Muscle layer of duodenum (tissue), 2 donors: ENCODE results near the gene GPX5.
A peak's percentile ranks its signal among the peaks of the same experiment; 100 is the strongest.

Experiments
- H3K27ac ChIP-seq: one replicate; pipeline ENCODE4 v1.7.0; 2013; ENCODE audit warnings: mild to moderate bottlenecking, low read length
- H3K27me3 ChIP-seq: one replicate; pipeline ENCODE4 v1.7.0; 2013; ENCODE audit warnings: low read depth, mild to moderate bottlenecking, control low read depth, low read length
- H3K36me3 ChIP-seq, 2 donors: one replicate each; pipeline ENCODE4 v1.7.0; 2013; ENCODE audit warnings: low read length in 2 of 2, control low read depth in 1 of 2, mild to moderate bottlenecking in 1 of 2; ENCODE audit not compliant: insufficient read depth in 2 of 2, control insufficient read depth in 1 of 2
- H3K4me1 ChIP-seq, 2 donors: one replicate each; pipeline ENCODE4 v1.7.0; 2013; ENCODE audit warnings: low read length in 2 of 2, mild to moderate bottlenecking in 2 of 2, control low read depth in 1 of 2, moderate library complexity in 1 of 2; ENCODE audit not compliant: insufficient read depth in 2 of 2, control insufficient read depth in 1 of 2
- H3K4me3 ChIP-seq, 2 donors: one replicate each; pipeline ENCODE4 v1.7.0; 2013; ENCODE audit warnings: low read length in 2 of 2, low read depth in 1 of 2, mild to moderate bottlenecking in 1 of 2
- H3K9me3 ChIP-seq, 2 donors: one replicate each; pipeline ENCODE4 v1.7.0; 2013; ENCODE audit warnings: low read length in 2 of 2, control low read depth in 1 of 2, mild to moderate bottlenecking in 1 of 2; ENCODE audit not compliant: control insufficient read depth in 1 of 2
- donor health status: healthy.

The GPX5 gene

GRCh38 chr6:28525496-28526039 lies at the start of gene GPX5:
GPX5 (plus strand) TSS chr6:28525881; CDS start chr6:28526014, 133 bp downstream.
- Histone ChIP-seq H3K27me3 (peaks cover under 1% of the 10 kb centered on the region), H3K4me3 (no peak within 1 kb of the TSS), H3K9me3 (no peaks in the 10 kb centered on the region), H3K27ac (no peak within 1 kb of the TSS), H3K4me1 (no peaks in the 10 kb centered on the region), H3K36me3 (no peaks in the 10 kb centered on the region)

GRCh38 chr6:28478518-28478917 lies 47.2 kb upstream of the GPX5 start:
- H3K4me1 ChIP-seq, result no peaks in the 10 kb centered on the region
- H3K27me3 ChIP-seq, result peaks cover 8% of the 10 kb centered on the region
- H3K4me3 ChIP-seq, result no peak overlapping the region
- no peak overlapping the region for H3K27ac ChIP-seq
- H3K9me3 ChIP-seq, result no peaks in the 10 kb centered on the region
- H3K36me3 ChIP-seq, result no peaks in the 10 kb centered on the region

GRCh38 chr6:28480253-28480932 lies 45.3 kb upstream of the GPX5 start:
- H3K27me3 ChIP-seq, result peaks cover 8% of the 10 kb centered on the region
- H3K27ac ChIP-seq, result no peak overlapping the region
- H3K4me3 ChIP-seq, result no peak overlapping the region
- no peaks in the 10 kb centered on the region for H3K4me1 ChIP-seq
- no peaks in the 10 kb centered on the region for H3K36me3 ChIP-seq
- no peaks in the 10 kb centered on the region for H3K9me3 ChIP-seq

- H3K4me1 ChIP-seq, result peaks cover 0 to 3% of the 10 kb centered on the region in 2 donors
- H3K27ac ChIP-seq, result no peak overlapping the region
- peaks cover 5% of the 10 kb centered on the region for H3K27me3 ChIP-seq
- no peaks in the 10 kb centered on the region for H3K9me3 ChIP-seq
- H3K4me3 ChIP-seq, result no peak overlapping the region
- no peaks in the 10 kb centered on the region for H3K36me3 ChIP-seq
Measured at GRCh38 chr6:28485482-28485881, 40.2 kb upstream of the GPX5 start.

- Histone ChIP-seq H3K9me3 (no peaks in the 10 kb centered on the region), H3K4me1 (peaks cover 0 to 3% of the 10 kb centered on the region in 2 donors), H3K27ac (no peak overlapping the region), H3K4me3 (no peak overlapping the region), H3K27me3 (peaks cover 7% of the 10 kb centered on the region), H3K36me3 (no peaks in the 10 kb centered on the region)
Measured at GRCh38 chr6:28486533-28486932, 39.1 kb upstream of the GPX5 start.

- Histone ChIP-seq H3K4me1 (peaks cover 0 to 3% of the 10 kb centered on the region in 2 donors), H3K9me3 (no peaks in the 10 kb centered on the region), H3K27ac (no peak overlapping the region), H3K4me3 (no peak overlapping the region), H3K27me3 (peaks cover 7% of the 10 kb centered on the region), H3K36me3 (no peaks in the 10 kb centered on the region)
Measured at GRCh38 chr6:28486988-28487742, 38.5 kb upstream of the GPX5 start.

- Histone ChIP-seq H3K4me1 (peaks cover 0 to 3% of the 10 kb centered on the region in 2 donors), H3K27me3 (peaks cover 7% of the 10 kb centered on the region), H3K27ac (no peak overlapping the region), H3K9me3 (no peaks in the 10 kb centered on the region), H3K4me3 (peak overlapping the region in 1 of 2 donors; percentile 53), H3K36me3 (no peaks in the 10 kb centered on the region)
Measured at GRCh38 chr6:28488916-28489365, 36.7 kb upstream of the GPX5 start.

- H3K27ac ChIP-seq, result no peak overlapping the region
- no peaks in the 10 kb centered on the region for H3K36me3 ChIP-seq
- H3K4me3 ChIP-seq, result peak overlapping the region; percentile 31 to 53
- peaks cover 9% of the 10 kb centered on the region for H3K27me3 ChIP-seq
- peaks cover 0 to 3% of the 10 kb centered on the region in 2 donors for H3K4me1 ChIP-seq
- no peaks in the 10 kb centered on the region for H3K9me3 ChIP-seq
Measured at GRCh38 chr6:28489366-28490204, 36.1 kb upstream of the GPX5 start.

- Histone ChIP-seq H3K27ac (no peak overlapping the region), H3K4me1 (peaks cover 0 to 3% of the 10 kb centered on the region in 2 donors), H3K36me3 (no peaks in the 10 kb centered on the region), H3K9me3 (no peaks in the 10 kb centered on the region), H3K4me3 (peak overlapping the region; percentile 31 to 53), H3K27me3 (peaks cover 11% of the 10 kb centered on the region)
Measured at GRCh38 chr6:28490205-28490890, 35.3 kb upstream of the GPX5 start.

- Histone ChIP-seq H3K4me3 (no peak overlapping the region), H3K9me3 (no peaks in the 10 kb centered on the region), H3K36me3 (no peaks in the 10 kb centered on the region), H3K4me1 (peaks cover 0 to 3% of the 10 kb centered on the region in 2 donors), H3K27ac (no peak overlapping the region), H3K27me3 (peaks cover 11% of the 10 kb centered on the region)
Measured at GRCh38 chr6:28491984-28492317, 33.7 kb upstream of the GPX5 start.
